SIG-M5 treated with dmso at 0.1 percent for 504 hours (cell line): ENCODE data around the gene SDK2.
A peak's percentile ranks its signal among the peaks of the same experiment; 100 is the strongest.

Experiments
- DNase-seq: peaks from one replicate; lab custom pipeline; 2025; ENCODE audit not compliant: unreplicated experiment; lab: John Stamatoyannopoulos, UW

SDK2 gene

DNA sequence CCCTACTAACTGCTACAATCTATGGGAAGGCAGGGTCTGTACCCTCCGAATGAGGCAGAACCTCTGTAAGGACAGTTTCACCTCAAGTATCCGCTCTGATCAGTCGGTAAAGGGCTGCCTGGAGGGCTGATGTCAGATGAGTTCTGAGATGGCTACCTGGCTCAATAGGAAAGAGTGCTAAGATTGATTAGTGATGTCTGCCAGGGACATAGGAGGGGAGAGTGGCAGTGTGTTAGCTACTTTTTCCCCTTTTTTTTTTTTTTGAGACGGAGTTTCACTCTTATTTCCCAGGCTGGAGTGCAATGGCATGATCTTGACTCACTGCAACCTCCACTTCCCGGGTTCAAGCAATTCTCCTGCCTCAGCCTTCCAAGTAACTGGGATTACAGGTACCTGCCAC, 293.4 kb downstream of the SDK2 start:
- DNase-seq, result no peak

DNA sequence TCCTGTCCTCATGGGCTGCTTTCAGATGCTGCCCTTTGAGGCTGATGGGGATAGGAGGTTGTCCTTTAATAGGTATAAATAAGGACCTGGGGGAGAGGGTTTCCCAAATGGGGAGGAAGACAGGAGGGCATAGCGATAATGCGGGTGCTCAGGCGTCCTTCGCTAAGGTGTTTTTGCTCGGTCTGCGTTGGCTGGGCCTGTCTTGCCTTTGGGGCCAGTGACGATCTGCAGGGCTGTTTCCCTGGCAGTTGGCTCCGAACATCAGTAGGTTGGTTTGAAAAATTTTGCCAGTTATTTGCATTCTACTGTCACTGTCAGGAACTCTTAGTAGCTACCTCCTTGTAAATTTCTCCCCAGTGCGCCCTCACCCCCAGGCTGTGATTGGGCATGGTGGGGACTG, 294.6 kb downstream of the SDK2 start:
- DNase-seq, result no peak

DNA sequence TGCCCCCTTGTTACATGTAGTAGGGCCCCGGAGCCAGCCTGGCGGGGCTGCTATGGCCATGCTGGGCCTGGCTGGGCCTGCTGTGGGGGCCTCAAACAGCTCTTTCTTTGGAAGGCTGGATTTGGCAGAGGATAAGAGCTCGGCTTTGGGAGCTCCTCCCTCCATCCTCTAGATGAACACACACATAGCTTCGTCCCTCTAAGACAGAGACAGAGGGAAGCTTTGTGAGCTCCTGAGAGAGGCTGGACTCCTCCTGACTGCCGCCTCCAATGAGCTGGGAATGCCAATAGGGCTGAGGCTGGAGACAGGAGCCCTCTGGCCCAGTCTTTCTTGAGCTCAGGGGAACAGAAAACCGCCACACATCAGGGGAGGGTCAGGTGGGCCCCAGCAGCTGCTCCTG, 295.1 kb downstream of the SDK2 start:
- no peak for DNase-seq

GRCh38 chr17:73348829-73349095, 295.5 kb downstream of the SDK2 start:
- no peak for DNase-seq

- no peak for DNase-seq
These were observed 296.0 kb downstream of the SDK2 start for GRCh38 chr17:73348018-73348828.

DNA sequence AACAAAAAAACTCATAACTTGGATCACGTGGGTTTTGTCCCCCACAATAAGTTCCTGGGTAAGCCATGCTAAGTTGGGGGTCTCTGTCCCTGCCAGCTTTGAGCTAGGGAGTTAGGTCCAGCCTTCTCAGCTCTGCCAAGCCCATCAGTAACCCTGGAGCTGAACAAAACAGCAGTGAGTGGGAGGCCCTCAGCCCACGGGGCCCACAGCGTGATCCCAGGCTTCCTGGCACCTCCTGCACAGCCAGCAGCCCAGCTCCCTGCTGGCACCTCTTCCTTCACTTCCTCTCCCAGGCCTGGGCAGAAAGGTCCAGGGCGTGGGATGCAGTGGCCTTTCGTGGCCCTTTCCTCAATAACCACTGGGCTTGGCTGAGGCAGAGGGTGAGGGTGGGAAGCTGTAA, 296.9 kb downstream of the SDK2 start:
- DNase-seq, result no peak

DNA sequence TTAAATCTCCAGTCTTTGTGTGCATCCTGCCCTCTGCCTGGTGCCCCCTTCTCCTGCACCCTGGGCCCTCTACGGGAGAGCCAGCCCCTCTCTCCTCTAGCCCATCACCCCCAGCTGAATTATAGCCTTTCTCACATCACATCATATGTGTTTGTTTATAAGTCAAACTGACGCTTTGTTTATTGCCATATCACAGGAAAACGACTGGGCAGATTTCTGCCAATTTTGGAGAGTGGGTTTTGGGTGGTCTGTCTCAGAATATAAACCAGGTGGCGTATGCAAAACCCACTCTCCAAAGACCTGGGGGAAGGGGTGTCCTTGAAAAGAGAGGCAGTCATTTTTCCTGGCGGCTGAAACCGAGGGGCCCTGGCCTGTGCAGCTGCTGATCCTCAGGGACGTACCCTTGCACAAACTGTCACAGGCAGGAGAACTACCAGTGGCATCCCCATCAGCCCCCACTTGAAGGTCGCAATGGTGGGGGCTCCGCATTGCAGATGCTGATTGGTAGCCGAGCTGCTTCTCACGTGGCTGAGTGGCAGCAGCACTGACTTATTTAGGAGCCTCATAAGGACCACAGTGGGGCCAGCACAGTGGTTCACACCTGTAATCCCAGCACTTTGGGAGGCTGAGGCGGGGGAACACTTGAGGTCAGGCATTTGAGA, 297.6 kb downstream of the SDK2 start:
- no peak for DNase-seq

- no peak for DNase-seq
These were observed 300.3 kb downstream of the SDK2 start for GRCh38 chr17:73343739-73344454.

DNA sequence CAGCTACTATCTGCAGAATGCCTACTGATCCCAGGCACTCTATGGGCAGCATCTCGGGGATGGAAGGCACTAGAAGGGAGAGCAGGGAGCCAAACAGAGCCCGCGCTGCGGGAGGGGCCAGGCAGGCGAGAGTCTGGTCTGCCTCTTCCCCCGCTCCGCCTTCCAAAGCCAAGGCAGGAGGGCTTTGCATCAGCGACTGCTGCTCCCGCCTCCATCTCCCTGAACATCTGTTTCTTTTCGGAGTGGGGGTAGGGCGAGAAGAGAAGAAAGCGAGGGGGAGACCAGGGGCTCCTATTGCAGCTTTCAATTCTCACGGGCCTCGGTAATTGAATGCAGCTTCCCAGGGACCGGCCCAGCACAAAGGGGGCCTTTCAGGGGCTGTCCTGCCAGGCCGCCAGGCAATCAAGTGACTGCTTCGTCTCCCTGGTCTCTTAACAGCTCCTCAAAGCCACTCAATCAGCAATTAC, 301.0 kb downstream of the SDK2 start:
- no peak for DNase-seq

DNA sequence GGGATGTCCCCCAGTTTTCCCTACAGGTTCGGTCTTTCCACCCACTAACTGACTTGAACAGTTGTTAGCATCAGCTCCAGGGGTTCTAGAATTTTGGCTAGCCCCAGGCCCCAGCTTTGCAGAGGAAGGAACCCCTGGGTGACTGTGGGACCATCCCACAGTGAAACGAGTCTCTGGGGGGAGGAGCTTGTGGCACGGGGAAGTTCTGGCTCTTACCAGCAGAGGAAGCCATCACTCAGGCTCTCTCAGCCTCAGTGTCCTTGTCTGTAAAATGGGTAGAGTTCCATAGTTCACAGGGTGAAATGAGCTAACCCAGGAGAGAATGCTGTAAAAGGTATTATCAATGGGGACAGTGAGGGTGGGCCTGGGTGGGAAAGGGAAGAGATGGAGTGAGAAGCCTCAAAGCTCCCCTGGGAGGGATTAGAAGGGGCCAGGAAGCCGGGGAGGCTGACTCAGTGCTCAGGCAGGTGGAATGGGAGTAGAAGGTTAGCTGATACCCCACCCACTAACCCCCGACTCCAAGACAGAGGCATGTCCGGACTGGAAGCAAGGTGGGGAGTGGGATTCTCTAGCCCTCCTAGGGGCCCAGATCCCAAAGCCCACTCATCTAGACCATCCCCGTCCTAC, 301.6 kb downstream of the SDK2 start:
- no peak for DNase-seq

DNA sequence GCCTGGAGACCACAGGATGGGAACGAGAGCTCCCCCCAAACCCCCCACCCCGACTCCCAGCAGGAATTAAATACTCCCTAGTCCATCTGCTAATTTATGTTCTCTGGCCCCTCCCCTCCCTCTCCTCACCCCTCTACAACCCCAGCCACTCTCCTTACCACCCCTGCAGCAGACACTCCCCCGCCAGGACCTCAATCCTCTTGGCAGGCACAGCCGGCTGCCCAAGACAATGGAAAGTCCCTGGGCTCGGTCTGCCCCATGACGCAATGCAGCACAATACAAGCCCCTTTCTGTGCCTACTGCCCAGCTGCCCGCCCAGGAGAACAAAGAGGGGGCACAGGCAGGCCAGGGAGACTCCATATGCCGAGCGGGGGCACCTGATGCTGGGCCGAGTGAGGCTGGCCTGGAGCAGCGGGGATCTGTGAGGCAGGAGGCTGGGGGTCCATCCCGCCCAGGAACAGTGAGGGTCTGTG, 302.2 kb downstream of the SDK2 start:
- no peak for DNase-seq

- DNase-seq, result no peak
These were observed 302.7 kb downstream of the SDK2 start for GRCh38 chr17:73341350-73342049.

DNA sequence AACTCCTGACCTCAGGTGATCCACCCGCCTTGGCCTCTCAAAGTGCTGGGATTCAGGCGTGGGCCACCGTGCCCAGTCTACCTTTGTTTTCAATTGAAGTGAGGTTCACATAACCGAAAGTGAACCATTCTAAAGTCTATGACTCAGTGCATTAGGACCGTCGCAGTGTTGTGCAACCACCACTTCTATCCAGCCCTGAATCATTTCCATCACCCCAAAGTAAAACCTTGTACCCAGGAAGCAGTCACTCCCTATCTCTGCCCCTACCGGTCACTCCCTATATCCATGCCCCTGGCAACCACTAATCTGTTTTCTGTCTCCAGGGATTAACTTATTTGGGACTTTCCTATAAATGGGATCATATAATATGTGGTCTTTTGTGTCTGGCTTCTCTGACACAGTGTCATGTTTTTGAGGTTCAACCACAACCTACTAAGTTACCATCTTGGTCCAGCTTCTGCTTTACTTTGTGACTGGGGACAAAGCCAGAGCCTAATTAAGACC, 304.1 kb downstream of the SDK2 start:
- DNase-seq, result peak; percentile 92

GRCh38 chr17:73338566-73339197, 305.6 kb downstream of the SDK2 start:
- no peak for DNase-seq

DNA sequence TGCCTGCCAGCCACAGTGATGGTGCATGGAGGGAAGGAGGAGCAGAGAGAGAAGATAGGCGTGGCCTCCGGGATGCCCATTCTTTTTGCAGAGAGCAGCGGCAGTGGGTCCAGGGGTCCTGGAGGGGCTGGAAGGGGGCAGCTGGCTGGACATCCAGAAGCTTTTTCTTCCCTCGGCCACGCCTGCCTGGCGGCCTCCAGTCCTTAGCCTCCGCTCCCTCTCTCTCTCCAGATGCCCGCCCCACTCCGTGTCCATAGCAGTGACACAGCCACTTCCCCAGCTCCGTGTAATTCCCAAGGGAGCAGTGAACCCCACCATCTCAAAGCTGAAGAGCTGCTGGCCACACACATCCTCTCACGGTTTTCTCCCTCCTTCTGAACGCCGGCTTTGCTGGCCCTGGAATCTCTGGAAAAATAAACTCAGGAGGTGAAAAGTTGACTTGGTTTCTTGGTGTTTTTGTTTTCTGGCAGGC, 306.2 kb downstream of the SDK2 start:
- no peak for DNase-seq

DNA sequence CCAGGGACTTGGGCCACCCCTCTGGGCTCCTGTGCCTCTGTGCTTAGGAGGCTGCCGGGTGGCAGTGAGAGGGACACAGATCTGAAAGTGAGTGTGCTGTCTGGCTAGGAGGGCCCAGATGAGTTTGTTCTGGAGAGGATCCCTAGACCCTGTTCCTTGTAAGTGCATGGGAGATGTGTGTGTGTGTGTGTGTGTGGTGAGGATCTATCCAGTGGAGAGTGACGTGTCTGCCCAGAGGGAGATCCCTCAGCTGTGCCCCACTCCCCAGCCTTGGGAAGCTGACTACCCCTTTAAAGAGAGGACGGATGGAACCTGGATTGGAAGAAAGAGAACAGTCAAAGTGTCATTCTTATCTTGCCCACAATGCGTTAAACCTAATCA, 306.9 kb downstream of the SDK2 start:
- no peak for DNase-seq

DNA sequence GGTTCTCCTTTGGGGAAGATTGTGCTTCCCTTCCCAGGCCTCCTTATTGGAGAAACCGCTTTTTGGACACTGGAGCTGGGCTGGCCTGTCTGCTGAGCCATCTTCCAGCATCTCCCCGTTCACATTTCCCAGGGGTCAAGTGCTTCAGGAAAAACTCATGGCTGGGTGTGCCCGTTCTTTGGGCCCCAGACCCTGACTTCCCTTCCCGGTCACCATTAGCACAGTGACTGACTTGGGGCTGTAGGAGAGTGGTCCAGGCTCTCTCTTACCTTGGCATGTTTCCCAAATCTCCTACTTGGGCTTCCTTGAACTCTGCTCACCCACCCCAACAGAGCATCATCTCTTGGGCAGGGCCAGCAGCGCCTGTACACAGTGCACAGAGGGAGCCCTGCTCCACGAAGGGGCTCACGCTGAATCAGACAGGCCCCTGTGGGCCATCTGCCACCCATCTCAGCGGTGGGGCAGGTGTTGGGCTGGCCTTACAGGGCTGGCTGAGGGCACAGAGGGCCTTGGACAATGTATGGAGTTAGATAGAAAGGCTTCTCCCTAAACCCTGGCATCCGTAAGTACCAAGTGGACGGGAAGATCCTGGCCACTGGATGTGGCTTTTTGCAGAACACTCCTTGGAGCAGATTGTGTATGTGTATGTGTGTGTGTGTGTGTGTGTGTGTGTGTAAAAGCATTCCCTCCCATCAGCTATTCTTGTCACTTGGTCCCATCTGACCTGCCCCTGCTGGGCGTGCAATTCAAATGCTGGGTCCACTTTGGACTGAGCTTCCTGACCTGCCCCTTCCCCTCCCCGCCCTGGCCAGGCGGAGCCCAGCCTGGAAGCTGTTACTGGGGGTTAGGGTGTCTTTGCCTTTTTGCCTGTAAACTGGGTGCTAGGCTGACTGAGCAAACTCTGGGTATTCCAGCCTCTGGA, 307.6 kb downstream of the SDK2 start:
- DNase-seq, result no peak

DNA sequence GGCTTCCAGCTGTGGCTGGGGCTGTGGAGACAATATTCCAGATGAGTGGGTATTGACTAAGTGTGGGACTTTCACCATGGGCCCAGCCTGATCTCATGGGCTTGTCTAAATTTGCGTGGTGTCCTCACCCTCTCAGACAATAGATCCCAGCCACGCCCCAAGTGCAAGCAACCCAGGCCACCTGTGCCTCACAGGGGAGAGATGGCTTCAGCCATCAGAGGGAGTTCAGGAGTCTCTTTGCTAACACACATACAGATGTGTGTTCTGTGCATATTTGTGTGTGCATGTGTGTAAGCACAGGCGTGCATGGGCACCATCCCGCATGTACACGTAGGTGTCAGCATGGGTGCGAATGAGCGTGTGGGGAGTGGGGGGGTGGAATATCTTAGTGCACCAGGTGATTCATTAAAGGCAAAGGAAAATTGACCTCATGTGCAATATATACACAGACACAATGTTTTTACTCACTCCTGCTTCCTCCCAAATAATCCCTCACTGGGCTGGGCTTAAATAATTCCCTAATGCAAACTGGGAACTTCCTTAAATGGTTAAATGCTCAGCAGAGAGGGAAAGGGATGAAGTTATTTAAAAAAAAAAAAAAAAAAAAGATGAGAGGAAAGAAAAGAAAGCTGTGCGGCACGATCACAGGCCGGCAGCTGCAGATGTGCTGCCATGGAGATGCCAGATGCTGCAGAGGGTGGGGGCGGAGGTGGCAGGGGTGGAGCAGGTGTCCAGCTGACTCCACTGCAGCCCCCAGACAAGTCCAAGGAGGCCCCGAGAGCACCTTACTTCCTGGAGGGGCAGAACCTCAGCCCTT, 308.4 kb downstream of the SDK2 start:
- no peak for DNase-seq
